Liver (tissue), 9 donors: ENCODE data around the gene PLCG2. TPM values are rescaled to one million over a fixed set of nuclear protein-coding genes. Genes with fewer than 3 reads are reported as not detected.

ENCODE experiments used
- DNase-seq: peaks from one replicate; pipeline ENCODE4 v3.0.0-alpha.2; 2017; ENCODE audit warnings: low spot score
- H3K27ac ChIP-seq, 2 donors: one replicate each; pipeline ENCODE4 v1.7.0; 2013; ENCODE audit warnings: inconsistent platforms in 2 of 2, low read length in 2 of 2, control low read depth in 1 of 2, low read depth in 1 of 2, mild to moderate bottlenecking in 1 of 2
- H3K27me3 ChIP-seq, 4 donors: one replicate each; pipeline versions ENCODE4 v1.6.1 to v1.7.0; 2013; ENCODE audit warnings: low read length in 3 of 4, inconsistent platforms in 1 of 4, mild to moderate bottlenecking in 1 of 4, moderate library complexity in 1 of 4; ENCODE audit not compliant: control insufficient read depth in 4 of 4, insufficient read depth in 4 of 4
- H3K36me3 ChIP-seq, 4 donors: one replicate each; pipeline versions ENCODE4 v1.6.1 to v1.7.0; 2013; ENCODE audit warnings: low read length in 3 of 4, mild to moderate bottlenecking in 3 of 4, low read depth in 1 of 4, moderate library complexity in 1 of 4; ENCODE audit not compliant: control insufficient read depth in 4 of 4, insufficient read depth in 3 of 4
- H3K4me1 ChIP-seq, 4 donors: one replicate each; pipeline versions ENCODE4 v1.6.1 to v1.7.0; 2013; ENCODE audit warnings: low read length in 3 of 4, mild to moderate bottlenecking in 3 of 4, moderate library complexity in 1 of 4; ENCODE audit not compliant: control insufficient read depth in 4 of 4, insufficient read depth in 4 of 4
- H3K4me3 ChIP-seq, 3 donors: one replicate each; pipeline versions ENCODE4 v1.6.1 to v1.7.0; 2013; ENCODE audit warnings: low read length in 3 of 3, control low read depth in 1 of 3, low read depth in 1 of 3, mild to moderate bottlenecking in 1 of 3
- H3K9ac ChIP-seq, 2 donors: one replicate each; pipeline ENCODE4 v1.7.0; 2013; ENCODE audit warnings: low read length in 2 of 2, mild to moderate bottlenecking in 2 of 2, moderate library complexity in 2 of 2, control low read depth in 1 of 2, low read depth in 1 of 2
- H3K9me3 ChIP-seq, 4 donors: one replicate each; pipeline versions ENCODE4 v1.6.1 to v1.7.0; 2013; ENCODE audit warnings: low read length in 3 of 4; ENCODE audit not compliant: control insufficient read depth in 4 of 4
- EGR1 ChIP-seq, 2 donors: IDR thresholded peaks; 2 replicates each; pipeline ENCODE4 v1.6.1; 2016 to 2018; ENCODE audit warnings: antibody characterized with exemption in 2 of 2, low read depth in 2 of 2
- FOXA1 ChIP-seq: IDR thresholded peaks from 2 replicates; pipeline ENCODE4 v1.6.1; 2016; ENCODE audit warnings: antibody characterized with exemption
- FOXA2 ChIP-seq: IDR thresholded peaks from 2 replicates; pipeline ENCODE4 v1.6.1; 2016; ENCODE audit warnings: antibody characterized with exemption
- GABPA ChIP-seq, 2 donors: IDR thresholded peaks in 1 of 2; conservative IDR thresholded peaks in 1 of 2; 2 replicates each; pipeline ENCODE4 v1.6.1; 2016; ENCODE audit warnings: antibody characterized with exemption in 2 of 2, mild to moderate bottlenecking in 1 of 2, moderate library complexity in 1 of 2
- HNF4A ChIP-seq, 2 donors: conservative IDR thresholded peaks; 2 replicates each; pipeline ENCODE4 v1.6.1; 2016; ENCODE audit warnings: antibody characterized with exemption in 2 of 2, mild to moderate bottlenecking in 2 of 2
- HNF4G ChIP-seq: IDR thresholded peaks from 2 replicates; pipeline ENCODE4 v1.6.1; 2016; ENCODE audit warnings: antibody characterized with exemption
- JUND ChIP-seq, 2 donors: IDR thresholded peaks; 2 replicates each; pipeline ENCODE4 v1.6.1; 2016; ENCODE audit warnings: antibody characterized with exemption in 2 of 2
- NR2F2 ChIP-seq: IDR thresholded peaks from 2 replicates; pipeline ENCODE4 v1.6.1; 2016; ENCODE audit warnings: antibody characterized with exemption
- RAD21 ChIP-seq, 2 donors: IDR thresholded peaks; 2 replicates each; pipeline ENCODE4 v1.6.1; 2016; ENCODE audit warnings: antibody characterized with exemption in 2 of 2, mild to moderate bottlenecking in 2 of 2
- RXRA ChIP-seq, 2 donors: IDR thresholded peaks; 2 replicates each; pipeline ENCODE4 v1.6.1; 2017 to 2018; ENCODE audit warnings: antibody characterized with exemption in 2 of 2, mild to moderate bottlenecking in 1 of 2
- SP1 ChIP-seq: IDR thresholded peaks from 2 replicates; pipeline ENCODE4 v1.6.1; 2018; ENCODE audit warnings: antibody characterized with exemption, mild to moderate bottlenecking
- TAF1 ChIP-seq: conservative IDR thresholded peaks from 2 replicates; pipeline ENCODE4 v1.6.1; 2016; ENCODE audit warnings: antibody characterized with exemption, mild to moderate bottlenecking
- YY1 ChIP-seq: IDR thresholded peaks from 2 replicates; pipeline ENCODE4 v1.6.1; 2016; ENCODE audit warnings: antibody characterized with exemption, mild to moderate bottlenecking
- WGBS: extraction: QIAGEN DNeasy Blood & Tissue Kit; methylation state at CpG from one replicate; pipeline ENCODE4 v1.1.7; 2013; 5-methylcytosine and 5-hydroxymethylcytosine counted together
- polyA plus RNA-seq, 2 donors: library from polyadenylated mRNA; stranded (reverse) in 1 of 2; unstranded in 1 of 2; fragments of 200-250 nt in 1 of 2; fragments of >200 nt in 1 of 2; fragmentation: Nextera tagmentation in 1 of 2; extraction: Ambion mirVana in 1 of 2; gene quantifications; one replicate each; pipeline versions ENCODE4 v1.2.1 to v1.2.3, GENCODE V29; 2013 to 2015
- total RNA-seq, 2 donors: library from RNA; depleted of rRNA; stranded (reverse); fragments of >200 nt; gene quantifications; one replicate each; pipeline ENCODE4 v1.2.3, GENCODE V29; 2014
- TF ChIP-seq, protein P1 (sequence below): fragments of 150-350 bp; IDR thresholded peaks from 2 replicates; pipeline ENCODE4 v1.5.1; 2017; ENCODE audit warnings: improper control_type of control experiment, low read depth, low read length; ENCODE audit not compliant: missing input control
- TF ChIP-seq, protein P2 (sequence below): IDR thresholded peaks from 2 replicates; pipeline ENCODE4 v1.6.1; 2016; ENCODE audit warnings: antibody characterized with exemption
- TF ChIP-seq, protein P3 (sequence below): IDR thresholded peaks from 2 replicates; pipeline ENCODE4 v1.6.1; 2016; ENCODE audit warnings: antibody characterized with exemption
- TF ChIP-seq, protein P4 (sequence below): IDR thresholded peaks from 2 replicates; pipeline ENCODE4 v1.6.1; 2016; ENCODE audit warnings: antibody characterized with exemption, mild to moderate bottlenecking
- TF ChIP-seq, protein P5 (sequence below): IDR thresholded peaks from 2 replicates; pipeline ENCODE4 v1.6.1; 2016; ENCODE audit warnings: antibody characterized with exemption
- donor health status: healthy.
- donor health status: healthy.
- donor health status: healthy.
- donor health status: healthy.
- donor health status: healthy.

The PLCG2 gene
- total and polyA plus RNA-seq, 4 donors: 7.1 to 21.6 (median 15.8) TPM

DNA sequence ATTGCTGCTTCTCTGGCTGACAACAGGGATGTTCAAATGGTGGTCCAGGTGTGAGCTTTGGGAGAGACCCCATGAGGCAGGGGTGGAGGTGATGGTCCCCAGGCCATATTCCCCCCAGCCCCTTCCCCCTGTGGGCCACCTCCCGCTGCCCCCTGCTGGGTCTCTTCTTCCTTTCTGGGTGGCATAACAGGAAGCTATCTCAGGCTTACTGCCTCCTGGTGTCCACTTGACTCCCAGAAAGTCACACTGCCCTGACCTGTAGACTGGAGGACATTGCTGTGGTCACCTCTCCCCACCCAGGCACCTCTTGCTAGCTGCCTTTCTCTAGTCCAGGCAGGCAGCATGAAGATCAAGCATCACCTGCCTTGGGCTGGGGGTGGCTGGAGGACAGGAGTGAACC is 46.4 kb upstream of the PLCG2 start:
- Histone ChIP-seq H3K4me3 (no peak overlapping the region), H3K4me1 (peaks cover 0 to 11% (median 3%) of the 10 kb centered on the region in 4 donors), H3K27ac (no peak overlapping the region), H3K9ac (no peak overlapping the region), H3K27me3 (no peaks in the 10 kb centered on the region), H3K9me3 (no peaks in the 10 kb centered on the region), H3K36me3 (no peaks in the 10 kb centered on the region)
- 92% methylated on average over 1 of the region's 1 CpG for WGBS
- DNase-seq: no peak
- TF ChIP-seq, protein P1, sequence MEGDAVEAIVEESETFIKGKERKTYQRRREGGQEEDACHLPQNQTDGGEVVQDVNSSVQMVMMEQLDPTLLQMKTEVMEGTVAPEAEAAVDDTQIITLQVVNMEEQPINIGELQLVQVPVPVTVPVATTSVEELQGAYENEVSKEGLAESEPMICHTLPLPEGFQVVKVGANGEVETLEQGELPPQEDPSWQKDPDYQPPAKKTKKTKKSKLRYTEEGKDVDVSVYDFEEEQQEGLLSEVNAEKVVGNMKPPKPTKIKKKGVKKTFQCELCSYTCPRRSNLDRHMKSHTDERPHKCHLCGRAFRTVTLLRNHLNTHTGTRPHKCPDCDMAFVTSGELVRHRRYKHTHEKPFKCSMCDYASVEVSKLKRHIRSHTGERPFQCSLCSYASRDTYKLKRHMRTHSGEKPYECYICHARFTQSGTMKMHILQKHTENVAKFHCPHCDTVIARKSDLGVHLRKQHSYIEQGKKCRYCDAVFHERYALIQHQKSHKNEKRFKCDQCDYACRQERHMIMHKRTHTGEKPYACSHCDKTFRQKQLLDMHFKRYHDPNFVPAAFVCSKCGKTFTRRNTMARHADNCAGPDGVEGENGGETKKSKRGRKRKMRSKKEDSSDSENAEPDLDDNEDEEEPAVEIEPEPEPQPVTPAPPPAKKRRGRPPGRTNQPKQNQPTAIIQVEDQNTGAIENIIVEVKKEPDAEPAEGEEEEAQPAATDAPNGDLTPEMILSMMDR: no peak
- TF ChIP-seq HNF4A (conservative IDR thresholded peaks at IDR 0.05) (no peak), YY1 (no peak), HNF4G (no peak), RXRA (IDR thresholded peaks at IDR 0.05) (no peak), NR2F2 (no peak), JUND (IDR thresholded peaks at IDR 0.05) (no peak), GABPA (IDR thresholded peaks at IDR 0.05 in 1 of 2, conservative IDR thresholded peaks at IDR 0.05 in 1 of 2) (no peak), EGR1 (IDR thresholded peaks at IDR 0.05; ENCODE audit: low read depth in 2 of 2) (no peak), TAF1 (no peak), FOXA1 (no peak), RAD21 (IDR thresholded peaks at IDR 0.05) (no peak), SP1 (no peak), FOXA2 (no peak)
- TF ChIP-seq, protein P2, sequence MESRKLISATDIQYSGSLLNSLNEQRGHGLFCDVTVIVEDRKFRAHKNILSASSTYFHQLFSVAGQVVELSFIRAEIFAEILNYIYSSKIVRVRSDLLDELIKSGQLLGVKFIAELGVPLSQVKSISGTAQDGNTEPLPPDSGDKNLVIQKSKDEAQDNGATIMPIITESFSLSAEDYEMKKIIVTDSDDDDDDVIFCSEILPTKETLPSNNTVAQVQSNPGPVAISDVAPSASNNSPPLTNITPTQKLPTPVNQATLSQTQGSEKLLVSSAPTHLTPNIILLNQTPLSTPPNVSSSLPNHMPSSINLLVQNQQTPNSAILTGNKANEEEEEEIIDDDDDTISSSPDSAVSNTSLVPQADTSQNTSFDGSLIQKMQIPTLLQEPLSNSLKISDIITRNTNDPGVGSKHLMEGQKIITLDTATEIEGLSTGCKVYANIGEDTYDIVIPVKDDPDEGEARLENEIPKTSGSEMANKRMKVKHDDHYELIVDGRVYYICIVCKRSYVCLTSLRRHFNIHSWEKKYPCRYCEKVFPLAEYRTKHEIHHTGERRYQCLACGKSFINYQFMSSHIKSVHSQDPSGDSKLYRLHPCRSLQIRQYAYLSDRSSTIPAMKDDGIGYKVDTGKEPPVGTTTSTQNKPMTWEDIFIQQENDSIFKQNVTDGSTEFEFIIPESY: no peak
- TF ChIP-seq, protein P3, sequence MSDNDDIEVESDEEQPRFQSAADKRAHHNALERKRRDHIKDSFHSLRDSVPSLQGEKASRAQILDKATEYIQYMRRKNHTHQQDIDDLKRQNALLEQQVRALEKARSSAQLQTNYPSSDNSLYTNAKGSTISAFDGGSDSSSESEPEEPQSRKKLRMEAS: no peak
- TF ChIP-seq, protein P4, sequence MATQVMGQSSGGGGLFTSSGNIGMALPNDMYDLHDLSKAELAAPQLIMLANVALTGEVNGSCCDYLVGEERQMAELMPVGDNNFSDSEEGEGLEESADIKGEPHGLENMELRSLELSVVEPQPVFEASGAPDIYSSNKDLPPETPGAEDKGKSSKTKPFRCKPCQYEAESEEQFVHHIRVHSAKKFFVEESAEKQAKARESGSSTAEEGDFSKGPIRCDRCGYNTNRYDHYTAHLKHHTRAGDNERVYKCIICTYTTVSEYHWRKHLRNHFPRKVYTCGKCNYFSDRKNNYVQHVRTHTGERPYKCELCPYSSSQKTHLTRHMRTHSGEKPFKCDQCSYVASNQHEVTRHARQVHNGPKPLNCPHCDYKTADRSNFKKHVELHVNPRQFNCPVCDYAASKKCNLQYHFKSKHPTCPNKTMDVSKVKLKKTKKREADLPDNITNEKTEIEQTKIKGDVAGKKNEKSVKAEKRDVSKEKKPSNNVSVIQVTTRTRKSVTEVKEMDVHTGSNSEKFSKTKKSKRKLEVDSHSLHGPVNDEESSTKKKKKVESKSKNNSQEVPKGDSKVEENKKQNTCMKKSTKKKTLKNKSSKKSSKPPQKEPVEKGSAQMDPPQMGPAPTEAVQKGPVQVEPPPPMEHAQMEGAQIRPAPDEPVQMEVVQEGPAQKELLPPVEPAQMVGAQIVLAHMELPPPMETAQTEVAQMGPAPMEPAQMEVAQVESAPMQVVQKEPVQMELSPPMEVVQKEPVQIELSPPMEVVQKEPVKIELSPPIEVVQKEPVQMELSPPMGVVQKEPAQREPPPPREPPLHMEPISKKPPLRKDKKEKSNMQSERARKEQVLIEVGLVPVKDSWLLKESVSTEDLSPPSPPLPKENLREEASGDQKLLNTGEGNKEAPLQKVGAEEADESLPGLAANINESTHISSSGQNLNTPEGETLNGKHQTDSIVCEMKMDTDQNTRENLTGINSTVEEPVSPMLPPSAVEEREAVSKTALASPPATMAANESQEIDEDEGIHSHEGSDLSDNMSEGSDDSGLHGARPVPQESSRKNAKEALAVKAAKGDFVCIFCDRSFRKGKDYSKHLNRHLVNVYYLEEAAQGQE: no peak
- TF ChIP-seq, protein P5, sequence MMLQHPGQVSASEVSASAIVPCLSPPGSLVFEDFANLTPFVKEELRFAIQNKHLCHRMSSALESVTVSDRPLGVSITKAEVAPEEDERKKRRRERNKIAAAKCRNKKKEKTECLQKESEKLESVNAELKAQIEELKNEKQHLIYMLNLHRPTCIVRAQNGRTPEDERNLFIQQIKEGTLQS: no peak
